HG03342 (cell line): ENCODE results near the gene PRM3.

Experiments used
- ATAC-seq: cut with Tn5 transposase; IDR thresholded peaks from one replicate; pipeline ENCODE4 v1.9.1; 2021; ENCODE audit warnings: mild to moderate bottlenecking, moderate library complexity; ENCODE audit not compliant: unreplicated experiment

The PRM3 gene

DNA sequence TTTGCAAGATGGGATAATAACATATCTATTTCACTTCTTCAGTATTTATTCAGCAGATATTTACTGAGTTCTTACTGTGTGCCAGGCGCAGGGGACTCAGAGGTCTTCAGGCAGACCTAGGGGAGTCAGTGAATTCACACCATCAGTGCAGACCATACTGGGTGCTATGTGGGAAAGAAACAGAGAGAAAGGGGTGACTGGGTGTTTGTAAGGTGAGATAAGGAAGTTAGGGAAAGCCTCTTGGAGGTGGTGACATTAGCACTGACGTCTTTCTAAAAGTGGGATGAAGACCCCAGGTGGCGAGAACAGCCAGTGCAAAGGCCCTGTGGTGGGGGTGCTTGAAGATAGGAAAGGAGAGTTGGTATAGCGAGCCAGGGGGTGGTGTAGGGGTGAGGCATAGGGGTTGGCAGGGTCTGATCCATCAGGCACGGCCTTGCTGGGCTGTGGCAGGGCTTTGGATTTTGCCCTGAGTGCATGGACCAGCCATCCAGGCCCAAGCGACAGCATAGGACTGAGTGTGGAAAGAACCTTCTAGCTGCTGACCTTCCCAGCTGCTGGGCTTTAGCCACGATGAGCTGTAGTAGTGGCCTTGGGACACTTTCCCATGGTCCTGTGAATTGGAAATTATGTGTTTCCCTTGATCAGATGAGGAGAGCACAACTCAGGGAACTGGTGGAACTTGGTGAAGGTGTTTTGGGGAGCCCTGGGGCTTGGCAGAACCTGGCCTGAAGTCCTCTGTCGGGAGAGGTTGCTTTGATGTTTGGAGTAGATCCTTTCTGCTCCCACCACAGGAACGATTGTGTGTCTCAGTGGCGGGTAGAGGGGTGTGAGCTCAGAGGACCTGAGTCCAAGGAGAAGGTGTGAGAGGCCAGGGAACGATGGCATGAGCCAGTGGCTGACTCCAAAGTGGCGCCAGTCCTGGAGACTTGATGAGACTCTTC, 13.5 kb downstream of the PRM3 start:
- ATAC-seq = no peak

DNA sequence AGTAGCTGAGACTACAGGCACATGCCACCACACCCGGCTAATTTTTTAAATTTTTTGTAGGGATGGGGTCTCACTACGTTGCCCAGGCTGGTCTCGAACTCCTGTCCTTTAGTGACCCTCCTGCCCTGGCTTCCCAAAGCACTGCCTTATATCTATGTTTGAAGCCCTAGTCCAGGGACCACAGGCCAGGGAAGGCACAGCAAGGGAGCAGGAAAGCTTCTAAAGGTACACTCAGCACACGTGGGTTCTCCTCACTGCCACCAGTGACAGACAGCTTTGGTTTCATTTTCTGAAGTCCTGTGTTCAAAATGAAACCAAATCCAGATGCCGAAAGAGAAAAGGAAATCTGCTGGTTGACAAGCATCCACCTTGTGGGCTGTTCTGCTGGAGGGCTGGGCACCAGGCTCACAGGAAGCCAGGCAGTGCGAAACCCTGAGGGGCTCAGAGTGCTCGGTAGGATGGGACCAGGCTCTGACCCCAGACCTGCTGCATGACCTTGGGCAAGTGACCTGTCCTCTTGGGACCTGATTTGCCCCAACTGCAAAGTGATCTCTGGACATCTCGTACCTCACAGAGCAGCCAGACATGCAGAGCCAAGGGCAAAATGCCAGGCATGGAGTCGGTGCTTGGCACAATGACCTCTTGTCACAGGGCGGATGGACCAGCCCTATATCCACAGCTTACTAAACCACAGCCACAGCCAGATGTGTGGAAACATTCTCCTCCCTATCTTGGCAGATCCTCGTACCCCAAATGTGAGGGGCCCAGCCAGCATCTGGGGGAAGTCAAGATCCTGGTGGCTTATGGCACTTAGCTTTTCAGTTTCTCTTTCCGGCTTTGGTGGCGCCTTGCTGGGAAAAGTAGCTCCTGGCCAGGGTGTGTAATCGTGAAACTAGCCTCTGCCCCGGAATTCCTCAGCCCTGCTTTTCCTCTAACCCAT, 14.6 kb downstream of the PRM3 start:
- no peak for ATAC-seq

GRCh38 chr16:11257131-11257938, 16.1 kb downstream of the PRM3 start:
- no peak for ATAC-seq

DNA sequence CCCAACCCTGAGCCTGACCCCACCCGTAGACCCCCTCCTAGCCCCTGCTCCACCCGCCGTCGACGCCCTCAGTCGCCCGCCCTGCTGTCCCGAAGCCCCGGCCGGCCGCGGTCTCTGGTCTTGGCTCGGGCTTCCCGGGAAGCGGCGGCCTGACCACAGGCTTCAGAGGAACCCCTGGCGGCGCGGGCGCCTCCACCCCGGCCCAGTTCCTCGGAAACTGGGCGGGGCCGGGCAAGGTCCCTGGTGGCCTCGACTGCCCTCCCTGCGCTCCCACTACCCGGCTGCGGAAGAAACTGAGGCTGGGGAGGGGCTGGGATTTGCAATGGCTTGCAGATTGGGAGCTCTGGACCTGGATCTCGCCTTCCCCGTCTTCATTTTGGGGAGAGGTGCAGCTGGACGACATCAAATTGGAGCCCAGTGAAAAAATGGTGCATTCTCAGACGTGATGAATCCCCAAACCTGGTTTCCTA, 16.7 kb downstream of the PRM3 start:
- no peak for ATAC-seq

GRCh38 chr16:11255737-11256660, 17.4 kb downstream of the PRM3 start, which contains the start of gene SOCS1:
TSS of gene SOCS1 (minus strand) at chr16:11256204. CDS start at chr16:11255478, 726 bp downstream.
- peak; percentile 56 for ATAC-seq

- ATAC-seq = peak; percentile 15
These were observed 18.3 kb downstream of the PRM3 start for GRCh38 chr16:11254913-11255736.

DNA sequence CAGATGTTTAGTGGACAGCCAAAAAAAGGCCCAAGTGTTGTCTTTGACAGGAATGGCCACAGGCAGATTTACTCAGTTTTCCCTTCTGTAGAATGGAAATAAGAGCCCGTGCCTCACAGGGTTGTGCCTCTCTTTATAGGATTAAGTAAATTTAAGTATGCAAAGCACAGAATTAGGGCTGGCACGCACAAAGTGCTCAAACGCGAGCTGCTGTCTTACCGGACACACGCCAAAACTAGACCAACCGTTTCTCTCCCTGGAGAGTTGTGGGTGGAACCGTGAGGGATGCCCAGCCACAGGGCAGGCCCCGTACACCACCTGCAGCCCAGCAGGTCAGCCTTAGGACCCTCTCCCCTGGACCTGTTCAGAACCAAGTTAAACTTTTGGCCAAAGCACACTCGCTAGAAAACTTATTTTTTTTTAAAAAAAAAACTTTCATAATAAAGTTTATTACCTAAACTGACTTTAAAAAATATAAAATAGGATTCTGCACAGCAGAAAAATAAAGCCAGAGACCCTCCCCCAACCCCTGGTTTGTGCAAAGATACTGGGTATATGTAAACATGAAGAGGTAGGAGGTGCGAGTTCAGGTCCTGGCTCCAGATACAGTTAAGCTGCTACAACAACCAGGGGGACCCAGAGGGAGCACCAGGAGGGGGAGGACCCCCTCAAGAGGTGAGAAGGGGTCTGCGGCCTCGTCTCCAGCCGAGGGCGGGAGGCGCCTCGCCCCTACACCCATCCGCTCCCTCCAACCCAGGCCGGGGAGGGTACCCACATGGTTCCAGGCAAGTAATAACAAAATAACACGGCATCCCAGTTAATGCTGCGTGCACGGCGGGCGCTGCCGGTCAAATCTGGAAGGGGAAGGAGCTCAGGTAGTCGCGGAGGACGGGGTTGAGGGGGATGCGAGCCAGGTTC, 19.2 kb downstream of the PRM3 start:
- ATAC-seq = no peak

GRCh38 chr16:11253009-11253994, 20.1 kb downstream of the PRM3 start:
- no peak for ATAC-seq

DNA sequence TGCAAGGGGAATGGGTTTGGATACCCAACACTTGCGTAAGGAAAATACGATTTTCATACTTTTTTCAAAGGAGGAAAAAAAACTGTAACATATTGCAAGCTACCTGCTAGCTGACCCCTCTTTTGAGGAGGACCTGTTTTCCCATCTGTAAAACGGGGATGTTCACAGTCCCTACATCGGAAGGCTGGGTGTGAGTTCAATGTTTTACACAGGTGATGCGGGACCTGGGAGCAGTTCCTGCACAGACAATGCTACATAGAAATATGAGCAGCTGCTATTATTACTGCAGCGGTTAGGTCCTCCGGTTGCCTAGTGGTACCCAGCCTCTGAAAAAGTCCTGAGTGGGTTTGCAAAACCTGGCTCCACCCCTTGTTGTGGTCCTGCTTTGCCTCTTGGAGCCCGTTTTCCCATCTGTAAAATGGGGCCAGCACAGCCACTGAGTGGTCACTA, 20.9 kb downstream of the PRM3 start:
- ATAC-seq = no peak

- ATAC-seq = no peak
These were observed 21.6 kb downstream of the PRM3 start for GRCh38 chr16:11251525-11252481.

- ATAC-seq = no peak
These were observed 22.5 kb downstream of the PRM3 start for GRCh38 chr16:11250786-11251524.

DNA sequence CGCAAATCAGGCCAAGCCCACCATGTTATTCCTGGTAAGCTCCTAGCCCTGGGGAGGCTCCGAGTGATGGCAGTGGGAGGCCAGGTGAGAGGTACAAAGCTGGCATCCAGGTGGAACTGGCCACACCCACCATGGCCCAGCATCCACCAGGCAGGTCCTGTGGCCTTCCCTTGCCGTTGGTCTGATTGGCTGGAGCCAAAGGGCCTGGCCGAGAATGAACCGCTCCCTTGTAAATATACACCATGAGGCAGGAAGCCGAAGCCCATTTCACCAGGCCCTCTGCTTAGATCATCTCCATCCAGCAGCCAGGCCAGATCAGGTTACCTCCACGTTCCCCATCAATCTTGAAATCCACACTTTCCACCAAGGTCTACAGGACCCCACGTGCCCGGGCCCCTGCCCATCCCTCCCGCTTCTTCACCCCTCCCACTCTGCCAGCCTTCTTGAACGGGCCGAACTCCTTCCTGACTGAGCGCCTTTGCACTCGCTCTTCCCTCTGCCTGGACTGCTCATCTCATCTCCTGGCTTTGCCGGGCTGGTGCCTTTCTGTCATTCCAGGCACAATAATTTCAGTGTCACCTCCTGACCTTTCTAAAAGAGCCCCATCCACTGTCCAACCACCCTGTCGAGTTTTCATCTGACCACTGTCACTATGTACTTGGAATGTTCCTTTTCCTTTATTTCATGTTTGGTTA, 23.2 kb downstream of the PRM3 start:
- no peak for ATAC-seq

DNA sequence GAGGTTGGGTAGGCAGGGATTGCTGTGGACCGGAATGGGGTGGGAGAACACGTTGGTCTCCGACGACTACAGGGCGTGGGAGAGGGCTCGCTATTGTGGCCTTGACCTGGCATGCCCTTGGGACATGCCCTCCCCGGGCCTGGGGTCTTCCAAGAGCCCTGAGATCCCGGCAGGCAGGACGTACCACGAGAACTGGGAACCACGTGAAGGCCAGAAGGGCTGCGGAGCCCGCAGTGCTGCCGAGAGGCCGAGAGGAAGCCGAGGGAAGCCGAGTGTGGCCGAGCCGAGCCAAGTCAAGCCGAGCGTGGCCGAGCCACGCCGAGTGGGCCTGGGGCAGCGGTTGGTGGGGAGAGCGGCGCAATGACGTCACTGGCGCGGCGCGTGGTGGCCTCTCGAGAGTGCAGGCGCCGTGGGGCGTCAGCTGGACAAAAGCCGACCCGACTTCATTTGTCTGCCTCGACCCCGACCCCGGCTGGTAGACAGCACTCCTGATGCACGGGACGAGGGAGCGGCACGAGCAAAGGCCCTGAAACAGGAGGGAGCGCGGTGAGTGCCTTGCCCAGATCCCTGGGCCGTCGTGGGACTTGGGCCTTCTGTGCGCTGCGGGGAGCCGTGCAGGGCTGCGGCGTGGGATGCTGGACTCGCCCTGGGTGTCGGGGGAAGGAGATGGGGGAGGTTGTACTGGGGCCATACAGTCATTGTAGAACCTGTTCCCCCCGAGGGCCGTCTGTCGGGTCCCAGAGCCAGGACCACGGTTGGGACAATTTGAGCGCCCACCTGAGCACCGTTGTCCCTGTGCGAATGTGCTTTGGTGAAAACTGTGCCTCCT, 24.0 kb downstream of the PRM3 start:
- ATAC-seq = no peak
